ENCODE data around the gene RPL6.

Gene RPL6

DNA sequence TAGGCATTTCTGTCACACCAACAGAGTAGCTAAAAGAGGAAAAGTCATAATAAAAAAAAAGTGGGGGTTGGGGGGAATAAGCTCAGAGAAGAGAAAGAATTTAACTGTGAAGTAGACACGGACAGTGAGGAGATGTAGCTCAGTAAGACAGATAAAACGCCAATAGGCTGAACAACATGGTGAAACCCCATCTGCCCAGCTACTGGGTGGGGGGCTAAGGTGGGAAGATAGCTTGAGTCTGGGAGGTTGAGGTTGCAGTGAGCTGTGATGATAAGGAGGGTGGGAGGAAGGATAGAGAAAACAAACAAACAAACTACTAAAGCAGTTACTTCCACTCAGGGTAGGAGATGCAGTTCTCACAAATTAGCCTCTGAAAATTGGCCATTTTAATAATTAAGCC lies 52.2 kb downstream of the RPL6 start:
- TF ChIP-seq, protein P1, sequence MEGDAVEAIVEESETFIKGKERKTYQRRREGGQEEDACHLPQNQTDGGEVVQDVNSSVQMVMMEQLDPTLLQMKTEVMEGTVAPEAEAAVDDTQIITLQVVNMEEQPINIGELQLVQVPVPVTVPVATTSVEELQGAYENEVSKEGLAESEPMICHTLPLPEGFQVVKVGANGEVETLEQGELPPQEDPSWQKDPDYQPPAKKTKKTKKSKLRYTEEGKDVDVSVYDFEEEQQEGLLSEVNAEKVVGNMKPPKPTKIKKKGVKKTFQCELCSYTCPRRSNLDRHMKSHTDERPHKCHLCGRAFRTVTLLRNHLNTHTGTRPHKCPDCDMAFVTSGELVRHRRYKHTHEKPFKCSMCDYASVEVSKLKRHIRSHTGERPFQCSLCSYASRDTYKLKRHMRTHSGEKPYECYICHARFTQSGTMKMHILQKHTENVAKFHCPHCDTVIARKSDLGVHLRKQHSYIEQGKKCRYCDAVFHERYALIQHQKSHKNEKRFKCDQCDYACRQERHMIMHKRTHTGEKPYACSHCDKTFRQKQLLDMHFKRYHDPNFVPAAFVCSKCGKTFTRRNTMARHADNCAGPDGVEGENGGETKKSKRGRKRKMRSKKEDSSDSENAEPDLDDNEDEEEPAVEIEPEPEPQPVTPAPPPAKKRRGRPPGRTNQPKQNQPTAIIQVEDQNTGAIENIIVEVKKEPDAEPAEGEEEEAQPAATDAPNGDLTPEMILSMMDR (conservative IDR thresholded peaks at IDR 0.05; ENCODE audit: low read depth, low read length): no peak
- DNase-seq (ENCODE audit: low read depth): no peak
- H3K4me3 ChIP-seq (ENCODE audit: low read length): no peak overlapping the region

Measured in retinal pigment epithelial cell (primary cell).